Astrocyte (in vitro differentiated cells and primary cell): ENCODE results near the gene PLXND1.

ENCODE experiments used
- CTCF ChIP-seq: IDR thresholded peaks from 2 replicates; pipeline ENCODE4 v1.5.1; 2011; ENCODE audit warnings: low read depth, mild to moderate bottlenecking, inconsistent platforms, low read length, moderate library complexity; ENCODE audit not compliant: insufficient read depth
- EZH2 ChIP-seq: IDR thresholded peaks from 2 replicates; pipeline ENCODE4 v1.6.1; 2012; ENCODE audit warnings: mild to moderate bottlenecking, low read length, inconsistent platforms; ENCODE audit not compliant: insufficient read depth

GRCh38 chr3:129622226-129622874 is 15.9 kb upstream of the PLXND1 start:
- TF ChIP-seq CTCF, result no peak
- no peak for TF ChIP-seq EZH2
